ENCODE data around the gene BPI. TPM values are rescaled to one million over a fixed set of nuclear protein-coding genes. Genes with fewer than 3 reads are reported as not detected.

BPI gene
- total RNA-seq, 2 experiments from 2014 or later = not detected

DNA sequence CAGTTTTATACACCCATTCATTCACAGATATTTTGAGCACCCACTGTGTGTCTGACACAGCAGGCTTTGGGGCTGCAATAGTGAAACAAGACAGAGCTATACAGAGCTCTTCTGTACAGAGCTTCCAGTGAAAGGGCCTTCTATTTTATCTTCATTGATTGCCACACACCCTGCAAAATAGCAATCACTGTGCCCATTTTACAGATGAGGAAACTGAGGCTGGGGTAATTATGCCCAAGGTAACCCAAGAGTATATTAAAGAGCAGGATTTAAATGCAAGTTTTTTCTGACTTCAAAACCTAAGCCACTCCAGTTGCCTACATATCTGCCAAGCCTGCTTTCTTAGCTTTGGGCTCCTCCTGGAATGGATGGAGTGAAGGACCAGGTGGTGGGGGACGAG, 4.5 kb downstream of the BPI start:
- Histone ChIP-seq H3K79me2 (ENCODE audit: insufficient read depth, low read depth, low read length) (no peaks in the 10 kb centered on the region), H3K36me3 (ENCODE audit: insufficient read depth, low read length) (no peaks in the 10 kb centered on the region), H2AFZ (ENCODE audit: low read length) (no peak overlapping the region), H3K4me1 (ENCODE audit: insufficient read depth, low read length, poor library complexity, severe bottlenecking) (no peaks in the 10 kb centered on the region), H3K27ac (ENCODE audit: low read depth, low read length, poor library complexity, severe bottlenecking) (no peak overlapping the region), H3K4me3 (ENCODE audit: low read depth, low read length, poor library complexity, severe bottlenecking) (no peak overlapping the region), H3K9me2 (ENCODE audit: insufficient read depth, low read length) (no peaks in the 10 kb centered on the region), H3K9me3 (ENCODE audit: low read length) (no peaks in the 10 kb centered on the region), H3K4me2 (ENCODE audit: low read length) (no peak overlapping the region), H4K20me1 (ENCODE audit: insufficient read depth, low read length) (no peaks in the 10 kb centered on the region)
- TF ChIP-seq, protein P1, sequence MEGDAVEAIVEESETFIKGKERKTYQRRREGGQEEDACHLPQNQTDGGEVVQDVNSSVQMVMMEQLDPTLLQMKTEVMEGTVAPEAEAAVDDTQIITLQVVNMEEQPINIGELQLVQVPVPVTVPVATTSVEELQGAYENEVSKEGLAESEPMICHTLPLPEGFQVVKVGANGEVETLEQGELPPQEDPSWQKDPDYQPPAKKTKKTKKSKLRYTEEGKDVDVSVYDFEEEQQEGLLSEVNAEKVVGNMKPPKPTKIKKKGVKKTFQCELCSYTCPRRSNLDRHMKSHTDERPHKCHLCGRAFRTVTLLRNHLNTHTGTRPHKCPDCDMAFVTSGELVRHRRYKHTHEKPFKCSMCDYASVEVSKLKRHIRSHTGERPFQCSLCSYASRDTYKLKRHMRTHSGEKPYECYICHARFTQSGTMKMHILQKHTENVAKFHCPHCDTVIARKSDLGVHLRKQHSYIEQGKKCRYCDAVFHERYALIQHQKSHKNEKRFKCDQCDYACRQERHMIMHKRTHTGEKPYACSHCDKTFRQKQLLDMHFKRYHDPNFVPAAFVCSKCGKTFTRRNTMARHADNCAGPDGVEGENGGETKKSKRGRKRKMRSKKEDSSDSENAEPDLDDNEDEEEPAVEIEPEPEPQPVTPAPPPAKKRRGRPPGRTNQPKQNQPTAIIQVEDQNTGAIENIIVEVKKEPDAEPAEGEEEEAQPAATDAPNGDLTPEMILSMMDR (conservative IDR thresholded peaks at IDR 0.05; ENCODE audit: low read length) = no peak
- DNase-seq (ENCODE audit: low spot score) = no peak
- CTCF ChIA-PET (ENCODE audit: unreplicated experiment) = no interaction called here
- POLR2A ChIA-PET = interaction anchor here (0.6 kb wide), 1 partner anchor 384 kb away, joined by 3 read pairs; no protein-coding TSS in a partner anchor
- no TSS peak for BruUV-seq (replicated peaks)
- intact Hi-C loops (cut with micrococcal nuclease; ENCODE audit: unreplicated experiment) = no loop called here

- ChIA-PET CTCF (ENCODE audit: unreplicated experiment) (no interaction called here), POLR2A (no interaction called here)
- H2AFZ ChIP-seq (ENCODE audit: low read length) = no peak overlapping the region
- intact Hi-C loops (cut with micrococcal nuclease; ENCODE audit: unreplicated experiment) = no loop called here
- no peaks in the 10 kb centered on the region for H3K79me2 ChIP-seq (ENCODE audit: insufficient read depth, low read depth, low read length)
- H3K36me3 ChIP-seq (ENCODE audit: insufficient read depth, low read length) = no peaks in the 10 kb centered on the region
- H3K9me2 ChIP-seq (ENCODE audit: insufficient read depth, low read length) = no peaks in the 10 kb centered on the region
- no peak overlapping the region for H3K4me2 ChIP-seq (ENCODE audit: low read length)
- no peak for DNase-seq (ENCODE audit: low spot score)
- H3K9me3 ChIP-seq (ENCODE audit: low read length) = no peaks in the 10 kb centered on the region
- H3K27ac ChIP-seq (ENCODE audit: low read depth, low read length, poor library complexity, severe bottlenecking) = no peak overlapping the region
- no peaks in the 10 kb centered on the region for H3K4me1 ChIP-seq (ENCODE audit: insufficient read depth, low read length, poor library complexity, severe bottlenecking)
- no peaks in the 10 kb centered on the region for H4K20me1 ChIP-seq (ENCODE audit: insufficient read depth, low read length)
- no peak for TF ChIP-seq EZH2phosphoT487 (IDR thresholded peaks at IDR 0.05; ENCODE audit: borderline replicate concordance, low read depth, low read length)
- TF ChIP-seq, protein P1 (conservative IDR thresholded peaks at IDR 0.05; ENCODE audit: low read length) = no peak
- BruUV-seq (replicated peaks) = no TSS peak
- no peak overlapping the region for H3K4me3 ChIP-seq (ENCODE audit: low read depth, low read length, poor library complexity, severe bottlenecking)
Observed at GRCh38 chr20:38311091-38311490, 7.1 kb downstream of the BPI start.

- Histone ChIP-seq H3K9me3 (ENCODE audit: low read length) (no peaks in the 10 kb centered on the region), H3K27ac (ENCODE audit: low read depth, low read length, poor library complexity, severe bottlenecking) (no peak overlapping the region), H3K79me2 (ENCODE audit: insufficient read depth, low read depth, low read length) (no peaks in the 10 kb centered on the region), H3K36me3 (ENCODE audit: insufficient read depth, low read length) (no peaks in the 10 kb centered on the region), H2AFZ (ENCODE audit: low read length) (no peak overlapping the region), H3K4me3 (ENCODE audit: low read depth, low read length, poor library complexity, severe bottlenecking) (no peak overlapping the region), H3K4me1 (ENCODE audit: insufficient read depth, low read length, poor library complexity, severe bottlenecking) (no peaks in the 10 kb centered on the region), H3K4me2 (ENCODE audit: low read length) (no peak overlapping the region), H3K9me2 (ENCODE audit: insufficient read depth, low read length) (no peaks in the 10 kb centered on the region), H4K20me1 (ENCODE audit: insufficient read depth, low read length) (no peaks in the 10 kb centered on the region)
- TF ChIP-seq EZH2phosphoT487 (IDR thresholded peaks at IDR 0.05; ENCODE audit: borderline replicate concordance, low read depth, low read length) = no peak
- intact Hi-C loops (cut with micrococcal nuclease; ENCODE audit: unreplicated experiment) = no loop called here
- no peak for DNase-seq (ENCODE audit: low spot score)
- ChIA-PET CTCF (ENCODE audit: unreplicated experiment) (no interaction called here), POLR2A (no interaction called here)
- no TSS peak for BruUV-seq (replicated peaks)
Observed at GRCh38 chr20:38311491-38311890, 7.5 kb downstream of the BPI start.

Data from OCI-LY7 (cell line).